ENCODE data around the gene KLRD1. TPM values are rescaled to one million over a fixed set of nuclear protein-coding genes. Genes with fewer than 3 reads are reported as not detected.

The KLRD1 gene
- total and polyA plus RNA-seq, 12 donors = 0.10 to 3.1 (median 0.68) TPM

DNA sequence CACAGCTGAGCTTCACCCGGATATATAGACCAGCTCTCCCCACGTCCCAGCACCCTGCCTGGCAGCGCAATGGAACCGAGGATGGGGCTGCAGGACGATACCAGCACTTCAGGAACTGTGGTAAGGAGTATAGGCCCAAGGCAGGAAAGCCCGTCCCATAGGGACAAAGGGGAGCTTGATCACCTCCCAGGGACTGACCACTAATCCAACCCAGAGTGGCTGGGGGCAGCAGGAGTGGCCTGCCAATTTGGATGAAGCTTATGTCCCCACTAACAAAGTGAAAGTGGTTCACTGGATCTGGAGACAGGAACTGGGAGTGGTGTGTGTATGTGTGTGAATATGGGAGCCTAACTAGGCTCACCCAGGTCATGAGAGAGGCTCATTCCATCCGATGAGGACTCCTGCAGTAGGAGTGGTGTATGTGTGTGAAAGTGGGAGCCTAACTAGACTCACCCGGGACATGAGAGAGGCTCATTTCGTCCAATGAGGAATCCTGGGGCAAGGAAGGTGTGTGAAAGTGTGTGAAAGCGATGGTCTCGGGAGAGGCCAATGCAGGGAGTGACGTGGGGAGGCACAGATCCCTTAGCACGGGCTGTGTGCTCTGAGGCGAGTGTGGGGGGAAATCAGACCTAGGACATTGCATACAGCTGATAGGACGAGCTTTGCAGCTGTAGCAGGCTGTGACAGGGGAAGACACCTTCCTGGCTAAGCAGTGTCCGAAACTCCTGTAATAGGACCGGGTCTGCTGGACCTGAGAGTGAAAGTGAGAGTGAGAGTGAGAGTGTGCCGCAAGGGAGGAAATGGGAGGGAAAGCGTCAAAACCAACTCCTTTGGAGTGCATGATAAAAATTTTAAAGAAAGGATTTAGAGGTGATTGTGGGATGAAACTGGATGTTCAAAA, 56.5 kb downstream of the KLRD1 start:
- TF ChIP-seq POLR2A (IDR thresholded peaks at IDR 0.05) = peak in 1 of 2 donors; percentile 67
- TF ChIP-seq, protein P1, sequence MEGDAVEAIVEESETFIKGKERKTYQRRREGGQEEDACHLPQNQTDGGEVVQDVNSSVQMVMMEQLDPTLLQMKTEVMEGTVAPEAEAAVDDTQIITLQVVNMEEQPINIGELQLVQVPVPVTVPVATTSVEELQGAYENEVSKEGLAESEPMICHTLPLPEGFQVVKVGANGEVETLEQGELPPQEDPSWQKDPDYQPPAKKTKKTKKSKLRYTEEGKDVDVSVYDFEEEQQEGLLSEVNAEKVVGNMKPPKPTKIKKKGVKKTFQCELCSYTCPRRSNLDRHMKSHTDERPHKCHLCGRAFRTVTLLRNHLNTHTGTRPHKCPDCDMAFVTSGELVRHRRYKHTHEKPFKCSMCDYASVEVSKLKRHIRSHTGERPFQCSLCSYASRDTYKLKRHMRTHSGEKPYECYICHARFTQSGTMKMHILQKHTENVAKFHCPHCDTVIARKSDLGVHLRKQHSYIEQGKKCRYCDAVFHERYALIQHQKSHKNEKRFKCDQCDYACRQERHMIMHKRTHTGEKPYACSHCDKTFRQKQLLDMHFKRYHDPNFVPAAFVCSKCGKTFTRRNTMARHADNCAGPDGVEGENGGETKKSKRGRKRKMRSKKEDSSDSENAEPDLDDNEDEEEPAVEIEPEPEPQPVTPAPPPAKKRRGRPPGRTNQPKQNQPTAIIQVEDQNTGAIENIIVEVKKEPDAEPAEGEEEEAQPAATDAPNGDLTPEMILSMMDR (IDR thresholded peaks at IDR 0.05) = no peak
- 6 to 9% (median 8%) methylated on average over 15 to 19 of the region's 19 CpGs for WGBS, 4 donors
- intact Hi-C loops (cut with DNase I) = no loop called here

DNA sequence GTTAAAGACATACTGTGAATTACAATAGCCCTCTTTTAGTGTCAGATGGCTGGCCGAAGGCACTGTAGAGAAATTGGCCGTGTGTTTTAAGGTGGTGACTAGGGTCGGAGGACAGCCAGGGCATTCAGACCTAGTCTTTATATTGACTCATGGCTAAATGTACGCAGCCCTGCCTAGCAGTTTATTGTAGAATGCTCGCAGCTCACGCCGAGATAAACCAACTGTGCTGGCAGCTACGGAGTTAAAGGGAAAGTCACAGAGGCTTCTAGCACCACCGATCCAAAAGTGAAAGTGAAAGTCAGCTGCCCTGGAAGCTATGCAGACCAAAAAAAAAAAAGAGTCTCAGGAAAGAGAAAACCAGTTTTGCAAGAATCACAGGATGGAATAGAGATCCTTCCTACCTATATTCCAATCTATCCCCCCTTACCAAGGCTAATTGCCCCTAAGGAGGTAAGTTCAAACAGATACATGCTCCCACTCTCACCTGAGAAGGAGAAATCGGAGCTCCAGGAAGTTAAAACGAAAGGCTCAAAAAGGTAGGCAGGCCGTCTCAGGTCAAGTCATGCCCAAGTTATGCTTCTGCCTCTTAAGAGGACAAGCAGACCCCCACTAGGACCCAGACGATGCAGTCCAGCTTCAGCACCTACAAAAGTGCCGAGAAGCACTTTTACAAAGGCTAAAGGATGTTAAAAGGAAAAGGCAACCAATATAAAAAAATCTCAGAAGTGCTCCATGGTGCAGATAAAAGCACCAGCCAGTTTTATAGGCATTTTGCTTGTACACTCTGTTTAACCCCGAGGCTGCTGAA, 57.3 kb downstream of the KLRD1 start:
- H3K27ac ChIP-seq = peak overlapping the region; percentile 77 to 99 (median 93)
- no peaks in the 10 kb centered on the region for H3K27me3 ChIP-seq
- no peaks in the 10 kb centered on the region for H3K36me3 ChIP-seq (replicated peaks in 1 of 2)
- WGBS, 4 donors = 0 to 1% (median 1%) methylated on average over 15 of the region's 15 CpGs
- peak overlapping the region; percentile 60 to 92 (median 76) for H3K4me3 ChIP-seq
- H3K9me3 ChIP-seq (replicated peaks in 1 of 3) = no peaks in the 10 kb centered on the region
- peak; percentile 67 to 86 (median 77) for DNase-seq
- H3K4me1 ChIP-seq (replicated peaks in 1 of 2) = peaks cover 22 to 44% of the 10 kb centered on the region in 2 donors
- intact Hi-C loops (cut with DNase I) = no loop called here
- TF ChIP-seq, protein P1 (IDR thresholded peaks at IDR 0.05) = no peak
- TF ChIP-seq POLR2A (IDR thresholded peaks at IDR 0.05) = no peak

More for the DNA sequence above, 56.5 kb downstream of the KLRD1 start:
- Histone ChIP-seq H3K27ac (peak overlapping the region; percentile 77 to 99 (median 93)), H3K36me3 (replicated peaks in 1 of 2) (no peaks in the 10 kb centered on the region), H3K4me3 (peak overlapping the region; percentile 60 to 92 (median 76)), H3K27me3 (no peaks in the 10 kb centered on the region), H3K4me1 (replicated peaks in 1 of 2) (peaks cover 22 to 38% of the 10 kb centered on the region in 2 donors), H3K9me3 (replicated peaks in 1 of 3) (no peaks in the 10 kb centered on the region)
- peak; percentile 45 to 76 (median 60) for DNase-seq

DNA sequence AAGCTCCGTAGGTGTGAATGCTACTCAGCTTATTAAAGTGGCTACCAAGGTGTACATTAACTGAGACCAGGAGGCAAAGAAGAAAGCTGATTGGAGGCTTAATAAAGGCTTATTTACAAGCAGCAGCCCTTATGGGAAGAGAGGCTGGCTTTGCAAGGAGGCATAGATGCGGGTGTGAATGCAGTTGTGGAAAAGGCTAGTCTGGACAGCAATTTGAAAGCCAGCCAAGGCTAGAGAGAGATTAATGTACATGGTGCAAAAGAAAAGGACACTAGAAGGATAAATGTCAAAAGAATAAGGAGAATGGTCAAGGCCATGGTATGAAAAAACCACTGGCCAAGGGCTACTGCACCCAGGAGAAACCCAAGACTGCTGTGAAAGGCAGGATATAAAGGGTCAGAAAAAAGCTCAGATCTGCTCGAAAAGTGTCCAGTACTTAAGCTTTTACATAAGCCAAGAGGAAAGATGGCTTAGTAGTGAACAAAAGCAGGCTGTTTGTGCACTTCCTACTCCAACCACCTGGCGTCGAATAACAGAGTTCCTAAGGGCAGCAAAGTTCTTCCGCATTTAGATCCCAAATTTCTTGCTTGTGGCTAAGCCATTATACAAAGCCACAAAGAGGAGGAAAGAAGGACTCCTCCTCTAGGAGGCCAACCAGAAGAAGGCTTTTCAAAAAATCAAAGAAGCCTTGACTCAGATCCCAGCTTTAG, 58.2 kb downstream of the KLRD1 start:
- Histone ChIP-seq H3K27me3 (no peaks in the 10 kb centered on the region), H3K36me3 (replicated peaks in 1 of 2) (no peaks in the 10 kb centered on the region), H3K4me1 (replicated peaks in 1 of 2) (peaks cover 22 to 44% of the 10 kb centered on the region in 2 donors), H3K4me3 (peak overlapping the region in 1 of 4 donors; percentile 90), H3K27ac (peak overlapping the region in 4 of 5 donors; percentile 77 to 99 (median 95)), H3K9me3 (replicated peaks in 1 of 3) (no peaks in the 10 kb centered on the region)
- intact Hi-C loops (cut with DNase I) = no loop called here
- WGBS, 4 donors = 19 to 35% (median 27%) methylated on average over 6 of the region's 6 CpGs
- TF ChIP-seq, protein P1 (IDR thresholded peaks at IDR 0.05) = peak in 2 of 6 experiments; percentile 15 to 21
- TF ChIP-seq POLR2A (IDR thresholded peaks at IDR 0.05) = no peak
- peak in 1 of 7 donors; percentile 13 for DNase-seq

Data from adrenal gland (tissue), 12 donors.